ENCODE data around the gene LNPK. TPM values are rescaled to one million over a fixed set of nuclear protein-coding genes. Genes with fewer than 3 reads are reported as not detected.

Gene LNPK
- total and polyA plus RNA-seq, 9 of the 15 experiments (the other 6 are each of a cell fraction or from before 2014, with no cell fraction given): 6.4 to 40.4 (median 21.3) TPM

DNA sequence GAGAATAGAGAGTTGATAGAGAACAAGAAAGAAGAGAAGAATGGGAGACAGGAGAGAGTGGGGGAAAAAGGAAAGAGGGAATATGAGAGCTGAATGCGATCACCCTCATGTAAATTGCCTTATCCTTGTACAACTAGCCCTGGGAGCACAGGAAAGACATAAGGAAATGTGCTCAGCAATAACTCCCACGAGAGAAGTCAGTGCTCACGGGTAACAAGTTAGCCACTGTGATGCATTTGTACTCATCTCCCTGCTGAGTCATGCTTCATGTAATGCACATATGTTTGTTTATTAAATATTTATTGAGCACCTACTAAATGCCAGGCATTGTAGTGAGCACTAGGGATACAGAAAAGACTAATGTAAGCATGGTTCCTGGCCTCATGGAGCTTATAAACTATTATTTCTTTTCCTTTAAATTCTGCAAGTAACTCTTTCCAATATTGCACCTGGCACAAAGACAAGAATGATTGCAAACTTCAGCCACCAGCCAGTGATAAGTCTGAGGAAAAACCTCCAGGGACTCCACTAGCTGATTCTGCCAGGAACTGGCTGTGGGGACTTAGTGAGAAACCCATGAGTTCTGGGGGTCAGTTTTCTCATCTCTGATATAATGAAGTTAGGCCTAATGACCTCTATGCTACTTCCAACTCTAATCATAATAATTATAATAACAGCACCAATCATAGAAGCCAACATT lies 124.1 kb downstream of the LNPK start:
- Histone ChIP-seq H4K20me1 (replicated peaks; ENCODE audit: control insufficient read depth, insufficient read depth, low read length) (no peaks in the 10 kb centered on the region), H3K27me3 (ENCODE audit: control insufficient read depth in 2 of 2, insufficient read depth in 2 of 2, low read length in 2 of 2) (peaks cover 2 to 9% of the 10 kb centered on the region in 2 experiments; a peak in 3 of 5 replicates), H3K4me3 (no peak overlapping the region), H3K79me2 (ENCODE audit: control insufficient read depth, insufficient read depth, low read length) (no peaks in the 10 kb centered on the region), H3K4me1 (replicated peaks in 1 of 2; ENCODE audit: control insufficient read depth in 2 of 2, insufficient read depth in 2 of 2, low read length in 2 of 2) (no peaks in the 10 kb centered on the region), H3K36me3 (ENCODE audit: control insufficient read depth, insufficient read depth, low read length) (no peaks in the 10 kb centered on the region), H2AFZ (ENCODE audit: low read depth, low read length) (no peak overlapping the region), H3K27ac (ENCODE audit: extremely low read depth, low read depth, low read length) (no peak overlapping the region), H3K9me3 (replicated peaks; ENCODE audit: control insufficient read depth, insufficient read depth, low read depth, low read length) (no peaks in the 10 kb centered on the region), H3K9me1 (ENCODE audit: control insufficient read depth, insufficient read depth, low read length) (no peaks in the 10 kb centered on the region), H3K4me2 (ENCODE audit: insufficient read depth, low read length) (no peak overlapping the region), H3K9ac (ENCODE audit: insufficient read depth in 1 of 2, low read depth in 2 of 2, low read length in 2 of 2) (no peak overlapping the region)
- ChIA-PET POLR2A (interaction anchor here (0.5 to 1.7 kb wide), 5 partner anchors 9 to 1257 kb away, joined by 3 to 6 read pairs (median 3); no protein-coding TSS in a partner anchor), CTCF (ENCODE audit: low intra/inter-chr PET ratio) (no interaction called here)
- in situ Hi-C loops (cut with MboI): no loop called here
- TF ChIP-seq SETDB1 (IDR thresholded peaks at IDR 0.05; ENCODE audit: low read length) (no peak), ZNF316 (IDR thresholded peaks at IDR 0.05) (0 out of 2 replicates have a peak, but pooled peaks have one; percentile 32), BACH1 (tag; IDR thresholded peaks at IDR 0.05) (no peak), NFE2 (IDR thresholded peaks at IDR 0.05; ENCODE audit: low read depth) (peak; percentile 63), MEF2D (tag; conservative IDR thresholded peaks at IDR 0.05; ENCODE audit: low read depth) (no peak), ZNF551 (CRISPR knock-in tag; IDR thresholded peaks at IDR 0.05) (no peak), IRF2 (CRISPR knock-in tag; IDR thresholded peaks at IDR 0.05) (no peak), MAFG (tag; conservative IDR thresholded peaks at IDR 0.05) (peak; percentile 71), MAFK (IDR thresholded peaks at IDR 0.05; ENCODE audit: low read length) (no peak), C11orf30 (IDR thresholded peaks at IDR 0.05; ENCODE audit: low read depth) (peak; percentile 37; the same call in 1 of the 2 replicates), TOE1 (IDR thresholded peaks at IDR 0.05; ENCODE audit: borderline replicate concordance) (no peak), TOE1 (CRISPR knock-in tag; IDR thresholded peaks at IDR 0.05; ENCODE audit: borderline replicate concordance, low read depth) (no peak), NFE2L1 (tag; IDR thresholded peaks at IDR 0.05; ENCODE audit: borderline replicate concordance, low read depth) (0 out of 2 replicates have a peak, but pooled peaks have one; percentile 27)
- TF ChIP-seq, protein P1, sequence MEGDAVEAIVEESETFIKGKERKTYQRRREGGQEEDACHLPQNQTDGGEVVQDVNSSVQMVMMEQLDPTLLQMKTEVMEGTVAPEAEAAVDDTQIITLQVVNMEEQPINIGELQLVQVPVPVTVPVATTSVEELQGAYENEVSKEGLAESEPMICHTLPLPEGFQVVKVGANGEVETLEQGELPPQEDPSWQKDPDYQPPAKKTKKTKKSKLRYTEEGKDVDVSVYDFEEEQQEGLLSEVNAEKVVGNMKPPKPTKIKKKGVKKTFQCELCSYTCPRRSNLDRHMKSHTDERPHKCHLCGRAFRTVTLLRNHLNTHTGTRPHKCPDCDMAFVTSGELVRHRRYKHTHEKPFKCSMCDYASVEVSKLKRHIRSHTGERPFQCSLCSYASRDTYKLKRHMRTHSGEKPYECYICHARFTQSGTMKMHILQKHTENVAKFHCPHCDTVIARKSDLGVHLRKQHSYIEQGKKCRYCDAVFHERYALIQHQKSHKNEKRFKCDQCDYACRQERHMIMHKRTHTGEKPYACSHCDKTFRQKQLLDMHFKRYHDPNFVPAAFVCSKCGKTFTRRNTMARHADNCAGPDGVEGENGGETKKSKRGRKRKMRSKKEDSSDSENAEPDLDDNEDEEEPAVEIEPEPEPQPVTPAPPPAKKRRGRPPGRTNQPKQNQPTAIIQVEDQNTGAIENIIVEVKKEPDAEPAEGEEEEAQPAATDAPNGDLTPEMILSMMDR (IDR thresholded peaks at IDR 0.05 in 2 of 3, conservative IDR thresholded peaks at IDR 0.05 in 1 of 3; ENCODE audit: insufficient read depth in 2 of 3, low read depth in 1 of 3, low read length in 3 of 3): no peak
- DNase-seq (ENCODE audit: extremely low read depth in 1 of 4, low spot score in 3 of 4): no peak
- intact Hi-C loops (cut with micrococcal nuclease): loop anchor here (5.0 to 10.0 kb wide), 2 partner anchors 183 to 219 kb away; partner anchors contain the start of gene HOXD12
- no peak for ATAC-seq
- no peak for FAIRE-seq
- no TSS peak for BruUV-seq (replicated peaks)
- 0% methylated on average over 3 of the region's 3 CpGs for WGBS (ENCODE audit: insufficient coverage, low coverage, missing lambda C conversion rate)

Data from K562 (cell line).